Right lobe of liver (tissue), 4 donors: ENCODE data around the gene TM9SF4.

ENCODE experiments used
- POLR2A ChIP-seq: fragments of 450-650 bp; IDR thresholded peaks from one replicate; pipeline ENCODE4 v1.6.1; 2017; ENCODE audit warnings: antibody characterized with exemption, mild to moderate bottlenecking
- TF ChIP-seq, protein P1 (sequence below), 4 donors: fragments of 200-600 bp in 3 of 4; fragments of 450-650 bp in 1 of 4; IDR thresholded peaks; one replicate each; pipeline versions ENCODE4 v1.5.1 to v1.8.0; 2016 to 2022; ENCODE audit warnings: antibody characterized with exemption in 4 of 4, mild to moderate bottlenecking in 2 of 4
- donor health status: DM: no; HTN: no; CAD: no.
- donor health status: DM: no; HTN: no; CAD: no.
- donor health status: DM: no; HTN: yes; CAD: no.

DNA sequence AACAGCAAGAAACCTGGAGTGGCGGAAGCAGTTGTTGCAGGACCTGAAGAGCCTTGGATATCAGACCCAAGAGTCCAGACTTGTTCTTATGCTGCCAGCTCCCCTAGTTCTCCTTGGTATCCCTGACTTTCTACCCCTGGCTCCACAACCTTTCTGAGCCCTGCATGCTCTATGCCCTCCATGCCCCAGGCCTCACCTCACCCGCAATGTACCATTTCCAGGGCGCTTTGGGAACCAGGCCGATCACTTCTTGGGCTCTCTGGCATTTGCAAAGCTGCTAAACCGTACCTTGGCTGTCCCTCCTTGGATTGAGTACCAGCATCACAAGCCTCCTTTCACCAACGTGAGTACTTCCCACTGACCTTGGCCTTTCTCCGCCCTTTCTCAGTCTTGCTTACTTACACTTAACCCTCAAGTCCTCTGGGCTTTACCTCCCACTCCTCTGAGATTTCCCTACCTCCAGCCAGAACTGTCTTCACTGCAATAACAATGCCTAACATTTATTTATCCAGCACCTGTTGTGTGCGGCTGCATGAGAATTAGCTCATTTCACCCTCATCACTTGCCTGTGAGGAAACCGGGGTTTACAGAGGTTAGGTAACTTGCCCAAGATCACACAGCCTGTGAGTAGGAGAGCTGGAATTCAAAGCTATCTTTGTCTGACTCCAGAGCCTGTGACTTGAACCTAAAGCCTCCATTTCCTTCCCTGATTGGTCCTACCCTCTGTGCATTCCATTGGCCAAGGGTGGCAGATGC lies 100.5 kb downstream of the TM9SF4 start:
- TF ChIP-seq POLR2A: no peak
- TF ChIP-seq, protein P1, sequence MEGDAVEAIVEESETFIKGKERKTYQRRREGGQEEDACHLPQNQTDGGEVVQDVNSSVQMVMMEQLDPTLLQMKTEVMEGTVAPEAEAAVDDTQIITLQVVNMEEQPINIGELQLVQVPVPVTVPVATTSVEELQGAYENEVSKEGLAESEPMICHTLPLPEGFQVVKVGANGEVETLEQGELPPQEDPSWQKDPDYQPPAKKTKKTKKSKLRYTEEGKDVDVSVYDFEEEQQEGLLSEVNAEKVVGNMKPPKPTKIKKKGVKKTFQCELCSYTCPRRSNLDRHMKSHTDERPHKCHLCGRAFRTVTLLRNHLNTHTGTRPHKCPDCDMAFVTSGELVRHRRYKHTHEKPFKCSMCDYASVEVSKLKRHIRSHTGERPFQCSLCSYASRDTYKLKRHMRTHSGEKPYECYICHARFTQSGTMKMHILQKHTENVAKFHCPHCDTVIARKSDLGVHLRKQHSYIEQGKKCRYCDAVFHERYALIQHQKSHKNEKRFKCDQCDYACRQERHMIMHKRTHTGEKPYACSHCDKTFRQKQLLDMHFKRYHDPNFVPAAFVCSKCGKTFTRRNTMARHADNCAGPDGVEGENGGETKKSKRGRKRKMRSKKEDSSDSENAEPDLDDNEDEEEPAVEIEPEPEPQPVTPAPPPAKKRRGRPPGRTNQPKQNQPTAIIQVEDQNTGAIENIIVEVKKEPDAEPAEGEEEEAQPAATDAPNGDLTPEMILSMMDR (IDR thresholded peaks at IDR 0.05): no peak
